DOHH2 (cell line): ENCODE data around the gene USP10.

Source experiments
- CTCF ChIP-seq: fragments of 200-600 bp; sonication (generic); IDR thresholded peaks from one replicate; pipeline ENCODE4 v1.5.1; 2014; ENCODE audit warnings: antibody characterized with exemption, mild to moderate bottlenecking, low read depth, low read length; ENCODE audit not compliant: poor library complexity, severe bottlenecking
- EZH2phosphoT487 ChIP-seq: fragments of 200-600 bp; sonication (generic); IDR thresholded peaks from 2 replicates; pipeline ENCODE4 v1.6.1; 2017; ENCODE audit warnings: borderline replicate concordance, mild to moderate bottlenecking, antibody characterized with exemption, low read length, moderate library complexity, mixed read lengths

GRCh38 chr16:84677017-84677803 lies 22.6 kb upstream of the USP10 start:
- TF ChIP-seq CTCF (no peak), EZH2phosphoT487 (no peak)
